Activated T-cell treated with anti-CD3 and anti-CD28 coated beads for 1 hour (primary cell): ENCODE measurements around the gene HYI.

Source experiments
- DNase-seq: peaks from one replicate; pipeline ENCODE4 v3.0.0-alpha.2; 2020; ENCODE audit warnings: low read depth

Gene HYI

GRCh38 chr1:43444151-43444828 lies 9.4 kb downstream of the HYI start:
- no peak for DNase-seq

GRCh38 chr1:43443197-43443946 lies 10.4 kb downstream of the HYI start:
- no peak for DNase-seq

- DNase-seq = no peak
Measured at GRCh38 chr1:43442756-43443155, 11.0 kb downstream of the HYI start.

- DNase-seq = no peak
Measured at GRCh38 chr1:43441894-43442637, 11.7 kb downstream of the HYI start.

- DNase-seq = no peak
Measured at GRCh38 chr1:43441166-43441893, 12.4 kb downstream of the HYI start.

- DNase-seq = no peak
Measured at GRCh38 chr1:43440358-43440757, 13.4 kb downstream of the HYI start.

- no peak for DNase-seq
Measured at GRCh38 chr1:43439781-43440180, 13.9 kb downstream of the HYI start.

GRCh38 chr1:43438953-43439581 lies 14.7 kb downstream of the HYI start:
- no peak for DNase-seq

- DNase-seq = no peak
Measured at GRCh38 chr1:43438576-43438952, 15.2 kb downstream of the HYI start.

GRCh38 chr1:43438006-43438405 lies 15.7 kb downstream of the HYI start:
- no peak for DNase-seq

GRCh38 chr1:43437031-43437973 lies 16.4 kb downstream of the HYI start:
- no peak for DNase-seq

GRCh38 chr1:43436371-43436770 lies 17.4 kb downstream of the HYI start:
- no peak for DNase-seq

- no peak for DNase-seq
Measured at GRCh38 chr1:43435146-43436145, 18.3 kb downstream of the HYI start.

GRCh38 chr1:43434256-43434655 lies 19.5 kb downstream of the HYI start:
- no peak for DNase-seq

GRCh38 chr1:43432907-43433306 lies 20.8 kb downstream of the HYI start:
- DNase-seq = no peak

GRCh38 chr1:43432171-43432860 lies 21.4 kb downstream of the HYI start:
- no peak for DNase-seq

GRCh38 chr1:43431676-43432075 lies 22.1 kb downstream of the HYI start:
- DNase-seq = no peak

- no peak for DNase-seq
Measured at GRCh38 chr1:43430831-43431230, 22.9 kb downstream of the HYI start.

- no peak for DNase-seq
Measured at GRCh38 chr1:43427941-43428340, 25.8 kb downstream of the HYI start.
